Endodermal cell (in vitro differentiated cells): ENCODE results near the gene PLPP4. TPM values are rescaled to one million over a fixed set of nuclear protein-coding genes. Genes with fewer than 3 reads are reported as not detected.

Experiments used
- DNase-seq: peaks from one replicate; pipeline ENCODE4 v3.0.0-alpha.2; 2017
- H3K27ac ChIP-seq: 2 replicates; pipeline ENCODE4 v1.5.1; 2013; ENCODE audit warnings: mild to moderate bottlenecking, low read depth, low read length, moderate library complexity
- H3K27me3 ChIP-seq: 2 replicates; pipeline ENCODE4 v1.6.1; 2013; ENCODE audit warnings: mild to moderate bottlenecking, low read length, moderate library complexity; ENCODE audit not compliant: insufficient read depth, control insufficient read depth, poor library complexity, severe bottlenecking
- H3K36me3 ChIP-seq: 2 replicates; pipeline ENCODE4 v1.7.0; 2013; ENCODE audit warnings: mild to moderate bottlenecking, low read length, moderate library complexity; ENCODE audit not compliant: control insufficient read depth, insufficient read depth
- H3K4me1 ChIP-seq: one replicate; pipeline ENCODE4 v1.7.0; 2013; ENCODE audit warnings: low read length; ENCODE audit not compliant: control insufficient read depth, insufficient read depth
- H3K4me3 ChIP-seq: 2 replicates; pipeline ENCODE4 v1.5.1; 2013; ENCODE audit warnings: mild to moderate bottlenecking, low read length, moderate library complexity
- H3K9ac ChIP-seq: 2 replicates; pipeline ENCODE4 v1.6.1; 2013; ENCODE audit warnings: mild to moderate bottlenecking, low read length, moderate library complexity; ENCODE audit not compliant: poor library complexity, severe bottlenecking; ENCODE audit errors: extremely low read depth
- H3K9me3 ChIP-seq: 2 replicates; pipeline ENCODE4 v1.6.1; 2013; ENCODE audit warnings: mild to moderate bottlenecking, low read length, moderate library complexity; ENCODE audit not compliant: control insufficient read depth
- H3K27ac Mint-ChIP-seq: 2 replicates; pipeline ENCODE4 v1.8.0; 2020; ENCODE audit warnings: mixed read lengths
- H3K27me3 Mint-ChIP-seq: 2 replicates; pipeline ENCODE4 v1.8.0; 2021; ENCODE audit warnings: mild to moderate bottlenecking, mixed read lengths; ENCODE audit not compliant: insufficient read depth
- H3K36me3 Mint-ChIP-seq: 2 replicates; pipeline ENCODE4 v1.8.0; 2020; ENCODE audit warnings: low read depth, mixed read lengths
- H3K4me1 Mint-ChIP-seq: 2 replicates; pipeline ENCODE4 v1.8.0; 2020; ENCODE audit warnings: mixed read lengths
- H3K4me3 Mint-ChIP-seq: 2 replicates; pipeline ENCODE4 v1.8.0; 2020; ENCODE audit warnings: mild to moderate bottlenecking, moderate library complexity, mixed read lengths
- H3K9me3 Mint-ChIP-seq: 2 replicates; pipeline ENCODE4 v1.8.0; 2020; ENCODE audit warnings: mild to moderate bottlenecking, mixed read lengths
- CTCF ChIP-seq: fragments of 200-600 bp; sonication (generic); conservative IDR thresholded peaks from 2 replicates; pipeline ENCODE4 v1.5.0; 2021; ENCODE audit warnings: antibody characterized with exemption, mild to moderate bottlenecking
- WGBS, 2 experiments: methylation state at CpG; one replicate each; pipeline versions ENCODE4 v1.1.5 to v1.1.7; 2013; ENCODE audit warnings: missing lambda C conversion rate in 2 of 2, mixed read lengths in 1 of 2; ENCODE audit not compliant: insufficient coverage in 1 of 2, insufficient read length in 1 of 2; 5-methylcytosine and 5-hydroxymethylcytosine counted together
- total RNA-seq, 2 donors: library from RNA; stranded (reverse); fragmentation: NEBNext Ultra II Directional in 1 of 2; extraction: Animal tissue kit (Norgen Biotek cat#: 25700) in 1 of 2; gene quantifications; 2 replicates in 1 of 2; 3 replicates in 1 of 2; pipeline ENCODE4 v1.2.1, GENCODE V29; 2021

Gene PLPP4
- total RNA-seq, 2 donors from 2014 or later = 8.7 to 14.4 TPM

DNA sequence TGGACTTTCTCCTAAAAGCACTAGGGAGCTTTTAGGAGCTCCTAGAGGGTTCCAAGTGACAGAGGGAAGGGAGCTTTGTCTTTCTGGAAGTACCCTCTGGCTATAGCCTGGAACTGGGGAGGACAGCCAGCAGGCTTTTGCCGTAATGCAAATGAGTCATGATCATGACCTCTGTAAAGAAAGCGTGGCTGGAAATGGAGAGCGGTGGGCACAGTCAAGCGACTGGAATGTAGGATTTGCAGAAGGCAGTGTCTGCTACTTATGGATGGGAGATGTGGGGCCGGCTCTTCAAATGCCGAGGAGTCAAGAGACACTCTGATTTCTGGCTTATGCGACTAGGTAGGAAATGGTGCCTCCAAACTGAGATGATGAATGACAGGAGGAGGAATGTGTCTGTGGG, 34.6 kb upstream of the PLPP4 start:
- Histone ChIP-seq H3K36me3 (no peaks in the 10 kb centered on the region), H3K9me3 (no peaks in the 10 kb centered on the region), H3K4me3 (no peak overlapping the region), H3K27me3 (no peaks in the 10 kb centered on the region), H3K9ac (no peak overlapping the region), H3K4me1 (no peaks in the 10 kb centered on the region), H3K27ac (no peak overlapping the region)
- no peak overlapping the region for H3K4me3 Mint-ChIP-seq
- no peaks in the 10 kb centered on the region for H3K36me3 Mint-ChIP-seq
- H3K27me3 Mint-ChIP-seq = no peaks in the 10 kb centered on the region
- WGBS, 2 experiments = 83 to 90% methylated on average over 6 to 7 of the region's 7 CpGs
- peaks cover 6% of the 10 kb centered on the region for H3K9me3 Mint-ChIP-seq
- H3K4me1 Mint-ChIP-seq = peaks cover 11% of the 10 kb centered on the region
- H3K27ac Mint-ChIP-seq = no peak overlapping the region
- DNase-seq = no peak
- TF ChIP-seq CTCF = no peak

- no peak overlapping the region for H3K9ac ChIP-seq
- H3K4me1 ChIP-seq = no peaks in the 10 kb centered on the region
- H3K27ac ChIP-seq = no peak overlapping the region
- Mint-ChIP-seq H3K4me1 (peaks cover 14% of the 10 kb centered on the region), H3K9me3 (peaks cover 6% of the 10 kb centered on the region), H3K4me3 (no peak overlapping the region), H3K27ac (no peak overlapping the region), H3K36me3 (no peaks in the 10 kb centered on the region), H3K27me3 (no peaks in the 10 kb centered on the region)
- no peaks in the 10 kb centered on the region for H3K36me3 ChIP-seq
- DNase-seq = peak; percentile 81
- H3K27me3 ChIP-seq = no peaks in the 10 kb centered on the region
- WGBS, 2 experiments = 71 to 80% methylated on average over 5 to 7 of the region's 8 CpGs
- H3K9me3 ChIP-seq = no peaks in the 10 kb centered on the region
- no peak overlapping the region for H3K4me3 ChIP-seq
- TF ChIP-seq CTCF = peak; percentile 94
Observed at GRCh38 chr10:120423431-120424197, 33.4 kb upstream of the PLPP4 start.

DNA sequence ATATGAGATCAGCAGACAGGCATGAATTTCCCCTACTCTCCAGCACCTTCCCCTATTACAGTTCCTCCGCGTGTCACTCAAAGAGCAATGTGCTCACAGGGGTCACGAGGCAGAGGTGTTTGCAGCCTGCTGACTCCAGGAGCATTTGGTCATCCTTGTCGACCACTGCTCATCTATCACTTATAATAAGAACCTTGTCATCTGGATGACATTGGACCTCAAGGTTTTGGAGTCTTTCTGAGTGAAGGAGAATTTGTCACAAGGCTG, 32.9 kb upstream of the PLPP4 start:
- H3K27me3 Mint-ChIP-seq = no peaks in the 10 kb centered on the region
- WGBS, 2 experiments = 91% methylated on average over 4 of the region's 4 CpGs; no CpG with 5 or more reads in 1 of the 2 experiments
- Histone ChIP-seq H3K4me1 (no peaks in the 10 kb centered on the region), H3K27ac (no peak overlapping the region), H3K9ac (no peak overlapping the region), H3K4me3 (no peak overlapping the region), H3K27me3 (no peaks in the 10 kb centered on the region), H3K9me3 (no peaks in the 10 kb centered on the region), H3K36me3 (no peaks in the 10 kb centered on the region)
- DNase-seq = no peak
- no peak overlapping the region for H3K4me3 Mint-ChIP-seq
- peaks cover 6% of the 10 kb centered on the region for H3K9me3 Mint-ChIP-seq
- no peak overlapping the region for H3K27ac Mint-ChIP-seq
- no peak for TF ChIP-seq CTCF
- peaks cover 14% of the 10 kb centered on the region for H3K4me1 Mint-ChIP-seq
- no peaks in the 10 kb centered on the region for H3K36me3 Mint-ChIP-seq
